H9 (cell line): ENCODE measurements around the gene PLCB1. TPM values are rescaled to one million over a fixed set of nuclear protein-coding genes. Genes with fewer than 3 reads are reported as not detected.

Experiments
- DNase-seq: peaks from one replicate; pipeline ENCODE4 v3.0.0-alpha.2; 2017
- H2AFZ ChIP-seq: one replicate; pipeline ENCODE4 v1.6.1; 2013; ENCODE audit warnings: mild to moderate bottlenecking, low read length, control low read depth, moderate library complexity
- H2AK5ac ChIP-seq: 2 replicates; pipeline ENCODE4 v1.6.1; 2013; ENCODE audit warnings: low read length, control low read depth, mixed read lengths; ENCODE audit not compliant: insufficient read length
- H2BK120ac ChIP-seq: one replicate; pipeline ENCODE4 v1.6.1; 2013; ENCODE audit warnings: low read depth, mild to moderate bottlenecking, low read length, control low read depth, inconsistent platforms; ENCODE audit not compliant: poor library complexity, severe bottlenecking
- H2BK12ac ChIP-seq: 2 replicates; pipeline ENCODE4 v1.6.1; 2013; ENCODE audit warnings: low read length, control low read depth, mixed read lengths, low read depth; ENCODE audit not compliant: insufficient read length
- H2BK15ac ChIP-seq: 2 replicates; pipeline ENCODE4 v1.6.1; 2013; ENCODE audit warnings: low read depth, low read length, control low read depth
- H2BK20ac ChIP-seq: one replicate; pipeline ENCODE4 v1.6.1; 2013; ENCODE audit warnings: low read depth, mild to moderate bottlenecking, low read length, control low read depth, inconsistent platforms; ENCODE audit not compliant: poor library complexity, severe bottlenecking
- H2BK5ac ChIP-seq: 2 replicates; pipeline ENCODE4 v1.6.1; 2013; ENCODE audit warnings: low read length, control low read depth, mixed read lengths; ENCODE audit not compliant: insufficient read length
- H3K14ac ChIP-seq: 2 replicates; pipeline ENCODE4 v1.6.1; 2013; ENCODE audit warnings: low read length, control low read depth; ENCODE audit not compliant: insufficient read depth
- H3K18ac ChIP-seq: 2 replicates; pipeline ENCODE4 v1.6.1; 2013; ENCODE audit warnings: low read depth, mild to moderate bottlenecking, mixed read lengths, low read length, control low read depth; ENCODE audit not compliant: insufficient read length
- H3K23ac ChIP-seq: 2 replicates; pipeline ENCODE4 v1.6.1; 2013; ENCODE audit warnings: low read length, control low read depth, mixed read lengths, low read depth; ENCODE audit not compliant: insufficient read length
- H3K23me2 ChIP-seq: 2 replicates; pipeline ENCODE4 v1.6.1; 2013; ENCODE audit warnings: low read depth, mild to moderate bottlenecking, mixed read lengths, low read length, control low read depth; ENCODE audit not compliant: insufficient read length, poor library complexity, severe bottlenecking
- H3K27ac ChIP-seq: 2 replicates; pipeline ENCODE4 v1.5.1; 2013; ENCODE audit warnings: low read length, control low read depth, mixed read lengths, low read depth; ENCODE audit not compliant: insufficient read length
- H3K27me3 ChIP-seq: 2 replicates; pipeline ENCODE4 v1.6.1; 2013; ENCODE audit warnings: low read length, control low read depth, inconsistent platforms; ENCODE audit not compliant: insufficient read depth
- H3K4ac ChIP-seq: 2 replicates; pipeline ENCODE4 v1.6.1; 2013; ENCODE audit warnings: low read depth, mild to moderate bottlenecking, control low read depth, inconsistent platforms, low read length, moderate library complexity
- H3K4me1 ChIP-seq: 2 replicates; pipeline ENCODE4 v1.6.1; 2013; ENCODE audit warnings: low read length, control low read depth, inconsistent platforms; ENCODE audit not compliant: insufficient read depth
- H3K4me2 ChIP-seq: 2 replicates; pipeline ENCODE4 v1.6.1; 2013; ENCODE audit warnings: low read length, control low read depth, mixed read lengths; ENCODE audit not compliant: insufficient read length, insufficient read depth
- H3K56ac ChIP-seq: 2 replicates; pipeline ENCODE4 v1.6.1; 2013; ENCODE audit warnings: low read depth, mild to moderate bottlenecking, mixed read lengths, low read length, control low read depth; ENCODE audit not compliant: insufficient read length
- H3K79me1 ChIP-seq: 2 replicates; pipeline ENCODE4 v1.6.1; 2013; ENCODE audit warnings: low read depth, mild to moderate bottlenecking, moderate library complexity, low read length, control low read depth, inconsistent platforms; ENCODE audit not compliant: insufficient read depth, poor library complexity, severe bottlenecking
- H3K79me2 ChIP-seq: 2 replicates; pipeline ENCODE4 v1.6.1; 2013; ENCODE audit warnings: low read length, control low read depth, inconsistent platforms; ENCODE audit not compliant: insufficient read depth
- H3K9ac ChIP-seq: 2 replicates; pipeline ENCODE4 v1.6.1; 2013; ENCODE audit warnings: low read length, control low read depth, mixed read lengths; ENCODE audit not compliant: insufficient read length; ENCODE audit errors: extremely low read depth
- H3K9me3 ChIP-seq: one replicate; pipeline ENCODE4 v1.6.1; 2013; ENCODE audit warnings: low read depth, low read length, inconsistent platforms; ENCODE audit not compliant: control insufficient read depth
- H3T11ph ChIP-seq: one replicate; pipeline ENCODE4 v1.6.1; 2013; ENCODE audit warnings: mild to moderate bottlenecking, low read length, control low read depth, inconsistent platforms
- H4K20me1 ChIP-seq: one replicate; pipeline ENCODE4 v1.6.1; 2013; ENCODE audit not compliant: control insufficient read depth, insufficient read length, insufficient read depth
- H4K5ac ChIP-seq: 2 replicates; pipeline ENCODE4 v1.6.1; 2013; ENCODE audit warnings: low read depth, mild to moderate bottlenecking, mixed read lengths, low read length, control low read depth; ENCODE audit not compliant: insufficient read length
- H4K8ac ChIP-seq: replicated peaks from 2 replicates; pipeline ENCODE4 v1.6.1; 2013; ENCODE audit warnings: low read length, control low read depth, mixed read lengths, low read depth; ENCODE audit not compliant: insufficient read length
- H4K91ac ChIP-seq: 2 replicates; pipeline ENCODE4 v1.6.1; 2013; ENCODE audit warnings: low read depth, mild to moderate bottlenecking, moderate library complexity, mixed read lengths, low read length, control low read depth; ENCODE audit not compliant: insufficient read length
- H3K27ac Mint-ChIP-seq, 3 experiments: 2 replicates in 2 of 3; 3 replicates in 1 of 3; pipeline ENCODE4 v1.8.0; 2020 to 2021; ENCODE audit warnings: mixed read lengths in 3 of 3, mild to moderate bottlenecking in 1 of 3, moderate library complexity in 1 of 3
- H3K27me3 Mint-ChIP-seq: 2 replicates; pipeline ENCODE4 v1.8.0; 2021; ENCODE audit warnings: low read depth, mild to moderate bottlenecking, moderate library complexity, mixed read lengths
- H3K36me3 Mint-ChIP-seq, 3 experiments: 2 replicates in 2 of 3; 3 replicates in 1 of 3; pipeline ENCODE4 v1.8.0; 2020 to 2021; ENCODE audit warnings: low read depth in 3 of 3, mixed read lengths in 3 of 3; ENCODE audit not compliant: insufficient read depth in 1 of 3
- H3K4me1 Mint-ChIP-seq, 2 experiments: 2 replicates each; pipeline ENCODE4 v1.8.0; 2020; ENCODE audit warnings: mixed read lengths in 2 of 2
- H3K4me3 Mint-ChIP-seq, 2 experiments: 2 replicates in 1 of 2; 3 replicates in 1 of 2; pipeline ENCODE4 v1.8.0; 2020 to 2021; ENCODE audit warnings: mild to moderate bottlenecking in 2 of 2, mixed read lengths in 2 of 2, moderate library complexity in 1 of 2
- H3K9me3 Mint-ChIP-seq, 2 experiments: 2 replicates in 1 of 2; 3 replicates in 1 of 2; pipeline ENCODE4 v1.8.0; 2020; ENCODE audit warnings: mild to moderate bottlenecking in 2 of 2, mixed read lengths in 2 of 2, moderate library complexity in 1 of 2
- CTCF ChIP-seq: fragments of 200-600 bp; sonication (generic); conservative IDR thresholded peaks from 3 replicates; pipeline ENCODE4 v1.8.0; 2021; ENCODE audit warnings: antibody characterized with exemption, mild to moderate bottlenecking
- WGBS: extraction: QIAGEN DNeasy Blood & Tissue Kit; methylation state at CpG from one replicate; pipeline ENCODE4 v1.1.7; 2013; ENCODE audit warnings: missing lambda C conversion rate, low lambda C conversion rate, mixed read lengths; ENCODE audit not compliant: insufficient read length; ENCODE audit errors: extremely low coverage; 5-methylcytosine and 5-hydroxymethylcytosine counted together
- total RNA-seq: library from RNA; stranded (reverse); gene quantifications from 2 replicates; pipeline ENCODE4 v1.2.1, GENCODE V29; 2021

The PLCB1 gene
- total RNA-seq, 1 experiment from 2014 or later, result 11.5 TPM

DNA sequence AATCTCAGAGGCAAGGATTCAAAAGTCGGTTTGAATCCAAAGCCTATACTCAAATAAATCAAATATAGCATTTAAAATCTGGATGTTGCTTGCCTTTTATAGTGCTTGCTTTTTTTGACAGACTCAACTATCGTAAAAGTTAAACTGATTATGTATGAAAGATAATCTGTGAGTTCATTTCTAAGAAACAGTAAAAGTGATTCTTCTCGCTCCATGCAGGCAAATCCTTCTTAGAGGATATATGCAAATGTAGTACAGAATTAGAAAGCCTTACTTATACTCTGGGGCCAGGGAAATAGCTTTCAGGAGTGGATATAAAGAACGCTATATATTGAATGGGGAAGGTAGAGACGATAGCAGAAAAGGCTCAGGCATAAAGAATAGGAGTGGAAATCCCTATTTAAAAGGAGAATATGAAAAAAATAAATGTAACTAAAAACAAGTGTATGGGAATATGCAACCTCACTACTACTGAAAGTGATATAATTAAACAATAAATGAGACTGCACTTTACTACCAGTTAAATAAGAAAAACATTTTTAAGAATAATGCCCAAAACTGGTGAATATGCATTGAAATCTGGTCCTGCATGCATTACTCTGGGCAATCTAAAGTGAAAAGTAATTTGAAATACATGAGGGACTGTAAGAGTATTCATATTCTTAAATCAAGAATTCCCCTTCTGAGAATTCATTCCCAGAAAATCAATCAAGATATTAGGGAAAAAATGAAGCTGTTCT lies 575.1 kb downstream of the PLCB1 start:
- H3K4me1 Mint-ChIP-seq, result peaks cover 0 to 4% of the 10 kb centered on the region in 2 experiments; a peak in 2 of 4 replicates
- H3T11ph ChIP-seq, result no peak overlapping the region
- no peak overlapping the region for H2BK5ac ChIP-seq
- H2AK5ac ChIP-seq, result no peak overlapping the region
- H4K91ac ChIP-seq, result no peak overlapping the region
- H3K4me3 Mint-ChIP-seq, result no peak overlapping the region
- H4K20me1 ChIP-seq, result no peaks in the 10 kb centered on the region
- H3K4ac ChIP-seq, result no peak overlapping the region
- H4K5ac ChIP-seq, result no peak overlapping the region
- no peaks in the 10 kb centered on the region for H3K4me1 ChIP-seq
- no peak overlapping the region for H3K4me2 ChIP-seq
- no peak overlapping the region for H3K18ac ChIP-seq
- H3K9me3 ChIP-seq, result no peaks in the 10 kb centered on the region
- H3K14ac ChIP-seq, result no peak overlapping the region
- whole genome bisulfite sequencing, result no CpG with 5 or more reads among the region's 5 CpGs
- H3K27ac ChIP-seq, result no peak overlapping the region
- no peak overlapping the region for H3K27ac Mint-ChIP-seq
- no peak overlapping the region for H2BK120ac ChIP-seq
- H3K23ac ChIP-seq, result no peak overlapping the region
- H3K79me1 ChIP-seq, result no peaks in the 10 kb centered on the region
- H2BK20ac ChIP-seq, result no peak overlapping the region
- H3K79me2 ChIP-seq, result no peaks in the 10 kb centered on the region
- DNase-seq, result no peak
- no peaks in the 10 kb centered on the region for H3K23me2 ChIP-seq
- H3K9me3 Mint-ChIP-seq, result peaks cover 0 to 5% of the 10 kb centered on the region in 2 experiments; a peak in 1 of 5 replicates
- no peaks in the 10 kb centered on the region for H3K27me3 ChIP-seq
- H2AFZ ChIP-seq, result no peak overlapping the region
- H3K9ac ChIP-seq, result no peak overlapping the region
- no peak overlapping the region for H4K8ac ChIP-seq
- H3K27me3 Mint-ChIP-seq, result no peaks in the 10 kb centered on the region
- no peak overlapping the region for H2BK12ac ChIP-seq
- no peak overlapping the region for H2BK15ac ChIP-seq
- H3K36me3 Mint-ChIP-seq, result peaks cover 0 to 10% (median 0%) of the 10 kb centered on the region in 3 experiments; a peak in 4 of 7 replicates
- TF ChIP-seq CTCF, result no peak
- H3K56ac ChIP-seq, result no peak overlapping the region
